Liver (tissue), 9 donors: ENCODE measurements around the gene CCBE1. TPM values are rescaled to one million over a fixed set of nuclear protein-coding genes. Genes with fewer than 3 reads are reported as not detected.

Source experiments
- DNase-seq: peaks from one replicate; pipeline ENCODE4 v3.0.0-alpha.2; 2017; ENCODE audit warnings: low spot score
- H3K27ac ChIP-seq, 2 donors: one replicate each; pipeline ENCODE4 v1.7.0; 2013; ENCODE audit warnings: inconsistent platforms in 2 of 2, low read length in 2 of 2, control low read depth in 1 of 2, low read depth in 1 of 2, mild to moderate bottlenecking in 1 of 2
- H3K27me3 ChIP-seq, 4 donors: one replicate each; pipeline versions ENCODE4 v1.6.1 to v1.7.0; 2013; ENCODE audit warnings: low read length in 3 of 4, inconsistent platforms in 1 of 4, mild to moderate bottlenecking in 1 of 4, moderate library complexity in 1 of 4; ENCODE audit not compliant: control insufficient read depth in 4 of 4, insufficient read depth in 4 of 4
- H3K36me3 ChIP-seq, 4 donors: one replicate each; pipeline versions ENCODE4 v1.6.1 to v1.7.0; 2013; ENCODE audit warnings: low read length in 3 of 4, mild to moderate bottlenecking in 3 of 4, low read depth in 1 of 4, moderate library complexity in 1 of 4; ENCODE audit not compliant: control insufficient read depth in 4 of 4, insufficient read depth in 3 of 4
- H3K4me1 ChIP-seq, 4 donors: one replicate each; pipeline versions ENCODE4 v1.6.1 to v1.7.0; 2013; ENCODE audit warnings: low read length in 3 of 4, mild to moderate bottlenecking in 3 of 4, moderate library complexity in 1 of 4; ENCODE audit not compliant: control insufficient read depth in 4 of 4, insufficient read depth in 4 of 4
- H3K4me3 ChIP-seq, 3 donors: one replicate each; pipeline versions ENCODE4 v1.6.1 to v1.7.0; 2013; ENCODE audit warnings: low read length in 3 of 3, control low read depth in 1 of 3, low read depth in 1 of 3, mild to moderate bottlenecking in 1 of 3
- H3K9ac ChIP-seq, 2 donors: one replicate each; pipeline ENCODE4 v1.7.0; 2013; ENCODE audit warnings: low read length in 2 of 2, mild to moderate bottlenecking in 2 of 2, moderate library complexity in 2 of 2, control low read depth in 1 of 2, low read depth in 1 of 2
- H3K9me3 ChIP-seq, 4 donors: one replicate each; pipeline versions ENCODE4 v1.6.1 to v1.7.0; 2013; ENCODE audit warnings: low read length in 3 of 4; ENCODE audit not compliant: control insufficient read depth in 4 of 4
- EGR1 ChIP-seq, 2 donors: IDR thresholded peaks; 2 replicates each; pipeline ENCODE4 v1.6.1; 2016 to 2018; ENCODE audit warnings: antibody characterized with exemption in 2 of 2, low read depth in 2 of 2
- FOXA1 ChIP-seq: IDR thresholded peaks from 2 replicates; pipeline ENCODE4 v1.6.1; 2016; ENCODE audit warnings: antibody characterized with exemption
- FOXA2 ChIP-seq: IDR thresholded peaks from 2 replicates; pipeline ENCODE4 v1.6.1; 2016; ENCODE audit warnings: antibody characterized with exemption
- GABPA ChIP-seq, 2 donors: IDR thresholded peaks in 1 of 2; conservative IDR thresholded peaks in 1 of 2; 2 replicates each; pipeline ENCODE4 v1.6.1; 2016; ENCODE audit warnings: antibody characterized with exemption in 2 of 2, mild to moderate bottlenecking in 1 of 2, moderate library complexity in 1 of 2
- HNF4A ChIP-seq, 2 donors: conservative IDR thresholded peaks; 2 replicates each; pipeline ENCODE4 v1.6.1; 2016; ENCODE audit warnings: antibody characterized with exemption in 2 of 2, mild to moderate bottlenecking in 2 of 2
- HNF4G ChIP-seq: IDR thresholded peaks from 2 replicates; pipeline ENCODE4 v1.6.1; 2016; ENCODE audit warnings: antibody characterized with exemption
- JUND ChIP-seq, 2 donors: IDR thresholded peaks; 2 replicates each; pipeline ENCODE4 v1.6.1; 2016; ENCODE audit warnings: antibody characterized with exemption in 2 of 2
- NR2F2 ChIP-seq: IDR thresholded peaks from 2 replicates; pipeline ENCODE4 v1.6.1; 2016; ENCODE audit warnings: antibody characterized with exemption
- RAD21 ChIP-seq, 2 donors: IDR thresholded peaks; 2 replicates each; pipeline ENCODE4 v1.6.1; 2016; ENCODE audit warnings: antibody characterized with exemption in 2 of 2, mild to moderate bottlenecking in 2 of 2
- RXRA ChIP-seq, 2 donors: IDR thresholded peaks; 2 replicates each; pipeline ENCODE4 v1.6.1; 2017 to 2018; ENCODE audit warnings: antibody characterized with exemption in 2 of 2, mild to moderate bottlenecking in 1 of 2
- SP1 ChIP-seq: IDR thresholded peaks from 2 replicates; pipeline ENCODE4 v1.6.1; 2018; ENCODE audit warnings: antibody characterized with exemption, mild to moderate bottlenecking
- TAF1 ChIP-seq: conservative IDR thresholded peaks from 2 replicates; pipeline ENCODE4 v1.6.1; 2016; ENCODE audit warnings: antibody characterized with exemption, mild to moderate bottlenecking
- YY1 ChIP-seq: IDR thresholded peaks from 2 replicates; pipeline ENCODE4 v1.6.1; 2016; ENCODE audit warnings: antibody characterized with exemption, mild to moderate bottlenecking
- WGBS: extraction: QIAGEN DNeasy Blood & Tissue Kit; methylation state at CpG from one replicate; pipeline ENCODE4 v1.1.7; 2013; 5-methylcytosine and 5-hydroxymethylcytosine counted together
- polyA plus RNA-seq, 2 donors: library from polyadenylated mRNA; stranded (reverse) in 1 of 2; unstranded in 1 of 2; fragments of 200-250 nt in 1 of 2; fragments of >200 nt in 1 of 2; fragmentation: Nextera tagmentation in 1 of 2; extraction: Ambion mirVana in 1 of 2; gene quantifications; one replicate each; pipeline versions ENCODE4 v1.2.1 to v1.2.3, GENCODE V29; 2013 to 2015
- total RNA-seq, 2 donors: library from RNA; depleted of rRNA; stranded (reverse); fragments of >200 nt; gene quantifications; one replicate each; pipeline ENCODE4 v1.2.3, GENCODE V29; 2014
- TF ChIP-seq, protein P1 (sequence below): IDR thresholded peaks from 2 replicates; pipeline ENCODE4 v1.6.1; 2016; ENCODE audit warnings: antibody characterized with exemption
- TF ChIP-seq, protein P2 (sequence below): IDR thresholded peaks from 2 replicates; pipeline ENCODE4 v1.6.1; 2016; ENCODE audit warnings: antibody characterized with exemption
- TF ChIP-seq, protein P3 (sequence below): IDR thresholded peaks from 2 replicates; pipeline ENCODE4 v1.6.1; 2016; ENCODE audit warnings: antibody characterized with exemption
- TF ChIP-seq, protein P4 (sequence below): IDR thresholded peaks from 2 replicates; pipeline ENCODE4 v1.6.1; 2016; ENCODE audit warnings: antibody characterized with exemption, mild to moderate bottlenecking
- donor health status: healthy.
- donor health status: healthy.
- donor health status: healthy.
- donor health status: healthy.
- donor health status: healthy.

Gene CCBE1
- total and polyA plus RNA-seq, 4 donors = 1.8 to 2.6 (median 2.2) TPM

DNA sequence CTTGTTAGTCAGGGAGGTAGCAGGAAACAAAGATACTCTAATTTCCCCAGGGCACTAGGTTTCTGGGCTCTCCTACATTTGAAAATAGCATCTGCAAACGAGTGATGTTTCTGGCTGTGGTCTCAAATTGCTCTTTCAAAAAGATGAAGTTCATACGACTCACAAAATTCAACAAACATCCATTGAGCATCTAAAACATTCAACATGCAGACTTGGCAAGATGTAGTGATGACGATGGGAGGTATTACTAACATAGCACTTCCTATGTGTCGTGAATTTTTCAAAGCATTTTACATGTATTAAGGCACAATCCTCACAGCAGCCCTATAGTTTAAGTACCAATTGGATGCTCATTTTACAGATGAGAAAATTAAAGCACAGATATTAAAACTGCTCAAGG, 5.2 kb downstream of the CCBE1 start:
- Histone ChIP-seq H3K4me1 (peaks cover 0 to 11% (median 8%) of the 10 kb centered on the region in 4 donors), H3K27me3 (peaks cover 0 to 9% (median 4%) of the 10 kb centered on the region in 4 donors), H3K27ac (no peak overlapping the region), H3K9me3 (no peaks in the 10 kb centered on the region), H3K36me3 (no peaks in the 10 kb centered on the region), H3K4me3 (no peak overlapping the region), H3K9ac (no peak overlapping the region)
- DNase-seq = no peak
- TF ChIP-seq, protein P1, sequence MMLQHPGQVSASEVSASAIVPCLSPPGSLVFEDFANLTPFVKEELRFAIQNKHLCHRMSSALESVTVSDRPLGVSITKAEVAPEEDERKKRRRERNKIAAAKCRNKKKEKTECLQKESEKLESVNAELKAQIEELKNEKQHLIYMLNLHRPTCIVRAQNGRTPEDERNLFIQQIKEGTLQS = no peak
- TF ChIP-seq RXRA (IDR thresholded peaks at IDR 0.05) = no peak
- TF ChIP-seq, protein P2, sequence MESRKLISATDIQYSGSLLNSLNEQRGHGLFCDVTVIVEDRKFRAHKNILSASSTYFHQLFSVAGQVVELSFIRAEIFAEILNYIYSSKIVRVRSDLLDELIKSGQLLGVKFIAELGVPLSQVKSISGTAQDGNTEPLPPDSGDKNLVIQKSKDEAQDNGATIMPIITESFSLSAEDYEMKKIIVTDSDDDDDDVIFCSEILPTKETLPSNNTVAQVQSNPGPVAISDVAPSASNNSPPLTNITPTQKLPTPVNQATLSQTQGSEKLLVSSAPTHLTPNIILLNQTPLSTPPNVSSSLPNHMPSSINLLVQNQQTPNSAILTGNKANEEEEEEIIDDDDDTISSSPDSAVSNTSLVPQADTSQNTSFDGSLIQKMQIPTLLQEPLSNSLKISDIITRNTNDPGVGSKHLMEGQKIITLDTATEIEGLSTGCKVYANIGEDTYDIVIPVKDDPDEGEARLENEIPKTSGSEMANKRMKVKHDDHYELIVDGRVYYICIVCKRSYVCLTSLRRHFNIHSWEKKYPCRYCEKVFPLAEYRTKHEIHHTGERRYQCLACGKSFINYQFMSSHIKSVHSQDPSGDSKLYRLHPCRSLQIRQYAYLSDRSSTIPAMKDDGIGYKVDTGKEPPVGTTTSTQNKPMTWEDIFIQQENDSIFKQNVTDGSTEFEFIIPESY = no peak
- no peak for TF ChIP-seq SP1
- TF ChIP-seq, protein P3, sequence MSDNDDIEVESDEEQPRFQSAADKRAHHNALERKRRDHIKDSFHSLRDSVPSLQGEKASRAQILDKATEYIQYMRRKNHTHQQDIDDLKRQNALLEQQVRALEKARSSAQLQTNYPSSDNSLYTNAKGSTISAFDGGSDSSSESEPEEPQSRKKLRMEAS = no peak
- TF ChIP-seq, protein P4, sequence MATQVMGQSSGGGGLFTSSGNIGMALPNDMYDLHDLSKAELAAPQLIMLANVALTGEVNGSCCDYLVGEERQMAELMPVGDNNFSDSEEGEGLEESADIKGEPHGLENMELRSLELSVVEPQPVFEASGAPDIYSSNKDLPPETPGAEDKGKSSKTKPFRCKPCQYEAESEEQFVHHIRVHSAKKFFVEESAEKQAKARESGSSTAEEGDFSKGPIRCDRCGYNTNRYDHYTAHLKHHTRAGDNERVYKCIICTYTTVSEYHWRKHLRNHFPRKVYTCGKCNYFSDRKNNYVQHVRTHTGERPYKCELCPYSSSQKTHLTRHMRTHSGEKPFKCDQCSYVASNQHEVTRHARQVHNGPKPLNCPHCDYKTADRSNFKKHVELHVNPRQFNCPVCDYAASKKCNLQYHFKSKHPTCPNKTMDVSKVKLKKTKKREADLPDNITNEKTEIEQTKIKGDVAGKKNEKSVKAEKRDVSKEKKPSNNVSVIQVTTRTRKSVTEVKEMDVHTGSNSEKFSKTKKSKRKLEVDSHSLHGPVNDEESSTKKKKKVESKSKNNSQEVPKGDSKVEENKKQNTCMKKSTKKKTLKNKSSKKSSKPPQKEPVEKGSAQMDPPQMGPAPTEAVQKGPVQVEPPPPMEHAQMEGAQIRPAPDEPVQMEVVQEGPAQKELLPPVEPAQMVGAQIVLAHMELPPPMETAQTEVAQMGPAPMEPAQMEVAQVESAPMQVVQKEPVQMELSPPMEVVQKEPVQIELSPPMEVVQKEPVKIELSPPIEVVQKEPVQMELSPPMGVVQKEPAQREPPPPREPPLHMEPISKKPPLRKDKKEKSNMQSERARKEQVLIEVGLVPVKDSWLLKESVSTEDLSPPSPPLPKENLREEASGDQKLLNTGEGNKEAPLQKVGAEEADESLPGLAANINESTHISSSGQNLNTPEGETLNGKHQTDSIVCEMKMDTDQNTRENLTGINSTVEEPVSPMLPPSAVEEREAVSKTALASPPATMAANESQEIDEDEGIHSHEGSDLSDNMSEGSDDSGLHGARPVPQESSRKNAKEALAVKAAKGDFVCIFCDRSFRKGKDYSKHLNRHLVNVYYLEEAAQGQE = no peak
- TF ChIP-seq TAF1 = no peak
- no peak for TF ChIP-seq FOXA1
- no peak for TF ChIP-seq NR2F2
- no peak for TF ChIP-seq RAD21 (IDR thresholded peaks at IDR 0.05)
- no peak for TF ChIP-seq EGR1 (IDR thresholded peaks at IDR 0.05; ENCODE audit: low read depth in 2 of 2)
- no peak for TF ChIP-seq FOXA2
- TF ChIP-seq HNF4A (conservative IDR thresholded peaks at IDR 0.05) = no peak
- WGBS = 45% methylated on average over 4 of the region's 4 CpGs

DNA sequence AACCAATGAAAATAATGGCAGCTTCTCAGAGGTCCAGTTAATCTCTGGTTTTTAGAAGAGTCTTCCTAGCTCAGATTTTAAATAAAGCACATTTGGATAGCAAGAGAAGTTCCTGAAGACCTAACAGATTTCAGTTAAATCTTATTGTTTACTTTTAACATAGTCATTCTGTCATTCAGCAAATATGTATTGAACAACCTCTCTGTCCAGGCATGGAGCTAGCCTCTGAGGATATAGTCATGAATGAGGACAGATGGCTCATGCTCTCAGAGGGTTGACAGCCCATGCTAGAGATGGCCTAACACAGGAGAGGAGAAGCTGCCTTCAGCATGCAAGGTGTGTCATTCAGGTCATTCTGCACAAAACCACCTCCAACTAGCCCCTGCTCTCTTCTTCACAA, 6.2 kb downstream of the CCBE1 start:
- no peak for DNase-seq
- H3K4me3 ChIP-seq = no peak overlapping the region
- no peak overlapping the region for H3K9ac ChIP-seq
- TF ChIP-seq, protein P4 = no peak
- TF ChIP-seq RAD21 (IDR thresholded peaks at IDR 0.05) (no peak), SP1 (no peak), HNF4G (no peak), JUND (IDR thresholded peaks at IDR 0.05) (no peak), GABPA (IDR thresholded peaks at IDR 0.05 in 1 of 2, conservative IDR thresholded peaks at IDR 0.05 in 1 of 2) (no peak), YY1 (no peak), NR2F2 (no peak)
- TF ChIP-seq, protein P1 = no peak
- TF ChIP-seq, protein P2 = no peak
- H3K27ac ChIP-seq = no peak overlapping the region
- peaks cover 0 to 9% (median 2%) of the 10 kb centered on the region in 4 donors for H3K27me3 ChIP-seq
- peaks cover 0 to under 1% (median 0%) of the 10 kb centered on the region in 4 donors for H3K4me1 ChIP-seq
- H3K9me3 ChIP-seq = no peaks in the 10 kb centered on the region
- no peaks in the 10 kb centered on the region for H3K36me3 ChIP-seq
